Frontal cortex (tissue), 4 donors: ENCODE results near the gene MRPL44. TPM values are rescaled to one million over a fixed set of nuclear protein-coding genes. Genes with fewer than 3 reads are reported as not detected.

Experiments
- DNase-seq, 2 donors: peaks; one replicate each; pipeline ENCODE4 v3.0.0; 2012; ENCODE audit warnings: low spot score in 2 of 2
- FAIRE-seq: peaks from 2 replicates; lab custom pipeline; 2012; peaks lifted over from hg19 to GRCh38; lab: Jason Lieb, UNC
- total RNA-seq: library from RNA; depleted of rRNA; stranded (reverse); fragments of >200 nt; gene quantifications from one replicate; pipeline ENCODE4 v1.2.3, GENCODE V29; 2014
- donor health status: control.
- donor health status: control.
- donor health status: control.

Gene MRPL44
- total RNA-seq, result 106 TPM

GRCh38 chr2:223957092-223957851 lies at the start of gene MRPL44:
TSS of gene MRPL44 (plus strand) at chr2:223957463. CDS start at chr2:223957473, 10 bp downstream.
- FAIRE-seq (no peak), DNase-seq (peak; percentile 86 to 90)

DNA sequence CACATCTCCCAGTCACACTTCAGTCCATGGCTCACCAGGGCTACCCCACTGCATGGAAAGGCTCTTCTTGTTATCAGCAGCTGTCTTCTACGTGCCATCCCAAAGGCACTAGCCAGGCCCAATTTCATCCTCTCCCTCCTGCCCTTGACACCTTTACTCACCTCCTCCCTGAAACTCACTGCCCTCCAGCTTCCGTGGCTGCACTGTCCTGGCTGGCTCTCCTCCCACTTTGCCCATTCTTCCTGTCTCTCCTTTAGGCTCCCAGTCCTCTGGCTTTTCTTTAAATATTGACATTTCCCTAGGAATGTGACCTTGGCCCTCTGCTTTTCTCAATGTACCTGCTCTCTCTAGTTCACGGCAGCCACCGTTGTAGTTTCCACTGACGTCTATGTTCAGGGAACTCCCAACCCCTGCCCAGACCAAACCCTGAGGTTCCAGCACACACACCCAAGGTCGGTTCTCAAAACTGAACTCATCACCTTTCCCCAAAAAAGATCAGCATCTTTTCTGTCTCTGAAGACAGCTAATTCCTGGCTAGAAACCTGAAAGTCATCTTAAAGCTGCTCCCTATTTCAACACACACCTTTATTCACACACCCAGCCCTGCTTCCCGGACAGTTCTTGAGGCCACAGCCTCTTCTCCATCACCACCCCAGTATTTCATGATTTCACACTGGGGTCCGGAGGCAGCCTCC lies 48.8 kb upstream of the MRPL44 start:
- FAIRE-seq (no peak), DNase-seq (no peak)

DNA sequence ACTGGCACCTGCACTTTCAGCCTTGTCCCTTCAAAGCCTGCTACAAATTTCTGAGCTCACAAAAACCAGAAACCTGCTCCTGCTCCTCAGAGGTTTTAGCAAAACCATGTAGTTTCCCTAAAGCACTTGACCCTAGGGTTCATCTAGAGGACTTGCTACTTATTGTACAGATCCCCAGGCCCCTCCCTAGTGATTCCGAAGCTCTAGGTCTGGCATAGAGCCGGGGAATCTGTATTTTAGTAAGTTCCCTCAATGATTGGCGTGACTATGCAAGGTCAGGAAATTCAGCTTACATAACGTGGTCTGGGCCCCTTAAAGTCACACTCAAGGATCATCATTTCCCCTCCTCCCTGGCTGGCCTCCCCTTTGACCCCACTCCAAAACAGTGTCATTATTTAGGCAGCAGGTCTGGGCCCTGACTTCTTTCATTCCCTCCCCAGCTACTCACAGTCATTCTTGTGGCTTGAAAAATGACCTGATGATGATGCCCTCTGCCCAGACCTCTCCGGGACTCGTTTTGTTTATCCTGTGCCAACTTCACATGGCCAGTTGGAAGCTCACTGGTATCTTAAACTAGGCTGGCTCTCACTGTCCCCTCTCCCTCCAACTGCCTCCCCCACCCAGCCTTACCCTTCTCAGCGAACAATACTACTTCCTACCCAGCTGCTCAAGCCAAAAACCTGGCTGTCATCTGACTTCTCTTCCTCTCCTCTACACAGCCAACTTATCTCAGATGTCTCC lies 48.1 kb upstream of the MRPL44 start:
- FAIRE-seq (no peak), DNase-seq (no peak)

DNA sequence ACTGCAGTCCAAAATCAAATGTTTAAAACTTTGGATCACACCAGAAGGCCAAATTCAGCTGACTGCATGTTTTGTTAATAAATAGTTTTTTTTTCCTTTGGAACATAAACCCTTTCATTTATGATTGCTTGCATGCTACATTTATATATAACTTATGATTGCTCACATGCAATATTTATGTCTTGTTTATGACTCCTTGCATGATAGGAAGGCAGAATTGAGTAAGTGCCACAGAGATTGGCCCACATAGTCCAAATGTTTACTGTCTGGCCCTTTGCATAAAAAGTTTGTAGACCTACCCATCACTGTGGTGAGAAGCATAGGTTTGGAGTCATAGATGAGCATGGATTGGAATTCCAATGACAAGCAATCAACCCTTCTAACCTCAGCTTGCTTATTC lies 42.9 kb upstream of the MRPL44 start:
- no peak for DNase-seq
- no peak for FAIRE-seq

DNA sequence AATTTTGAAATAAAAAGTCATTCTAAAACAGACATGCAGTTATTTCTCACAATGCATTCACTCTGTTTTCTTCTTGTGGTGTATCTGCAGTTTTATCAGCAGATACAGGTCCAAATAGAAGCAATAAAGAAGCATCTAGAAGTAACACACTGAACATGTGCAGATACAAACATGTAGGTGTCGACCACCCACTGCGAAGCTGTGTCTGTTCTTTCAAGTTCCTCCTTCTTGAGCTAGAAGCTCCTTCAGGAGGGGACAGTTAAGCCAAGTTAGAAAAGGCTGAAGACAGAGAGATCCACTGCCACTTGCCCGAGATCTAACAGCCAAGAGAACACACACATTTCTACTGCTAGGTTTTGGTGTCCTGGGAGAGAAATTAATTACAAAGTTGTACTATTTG lies 42.2 kb upstream of the MRPL44 start:
- DNase-seq (no peak), FAIRE-seq (no peak)

DNA sequence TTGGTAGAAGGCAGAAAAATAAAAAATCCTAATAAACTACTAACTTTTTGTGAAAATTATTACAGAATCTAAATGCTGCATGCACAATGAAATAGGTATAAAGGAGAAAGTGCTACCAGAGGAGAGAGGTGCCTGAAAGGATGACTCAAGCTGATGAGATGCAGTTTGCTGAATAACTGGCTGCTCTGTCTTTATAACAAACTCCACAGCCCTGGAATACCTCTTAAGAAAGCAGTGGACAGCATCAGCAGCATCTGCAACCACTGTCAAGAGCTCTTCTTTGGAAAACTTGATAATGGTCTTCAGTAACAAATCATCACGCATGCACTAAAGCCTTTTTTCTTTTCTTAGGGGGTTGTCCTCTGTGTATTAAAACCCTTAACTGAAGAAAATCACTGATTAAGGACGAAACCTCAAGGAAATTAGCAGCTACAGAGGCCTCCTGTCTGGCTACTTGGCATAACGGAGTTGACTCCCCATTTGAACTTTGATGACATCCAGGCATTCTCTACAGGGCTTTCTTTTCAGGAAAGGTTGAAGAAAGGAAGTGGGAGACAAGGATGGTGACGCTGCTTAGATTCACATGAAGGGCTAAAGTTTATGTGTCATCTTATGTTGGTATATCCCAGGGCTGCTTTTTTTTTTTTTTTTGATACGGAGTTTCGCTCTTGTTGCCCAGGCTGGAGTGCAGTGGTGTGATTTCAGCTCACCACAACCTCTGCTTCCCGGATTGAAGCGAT lies 40.9 kb upstream of the MRPL44 start:
- DNase-seq (no peak), FAIRE-seq (no peak)

- FAIRE-seq, result no peak
- no peak for DNase-seq
Measured at GRCh38 chr2:223918671-223919134, 38.6 kb upstream of the MRPL44 start.

GRCh38 chr2:223920109-223920508 lies 37.2 kb upstream of the MRPL44 start:
- DNase-seq, result no peak
- no peak for FAIRE-seq

- no peak for FAIRE-seq
- DNase-seq, result no peak
Measured at GRCh38 chr2:223921204-223921603, 36.1 kb upstream of the MRPL44 start.

- FAIRE-seq, result no peak
- no peak for DNase-seq
Measured at GRCh38 chr2:223922308-223922707, 35.0 kb upstream of the MRPL44 start.

- FAIRE-seq, result no peak
- no peak for DNase-seq
Measured at GRCh38 chr2:223923976-223924375, 33.3 kb upstream of the MRPL44 start.

DNA sequence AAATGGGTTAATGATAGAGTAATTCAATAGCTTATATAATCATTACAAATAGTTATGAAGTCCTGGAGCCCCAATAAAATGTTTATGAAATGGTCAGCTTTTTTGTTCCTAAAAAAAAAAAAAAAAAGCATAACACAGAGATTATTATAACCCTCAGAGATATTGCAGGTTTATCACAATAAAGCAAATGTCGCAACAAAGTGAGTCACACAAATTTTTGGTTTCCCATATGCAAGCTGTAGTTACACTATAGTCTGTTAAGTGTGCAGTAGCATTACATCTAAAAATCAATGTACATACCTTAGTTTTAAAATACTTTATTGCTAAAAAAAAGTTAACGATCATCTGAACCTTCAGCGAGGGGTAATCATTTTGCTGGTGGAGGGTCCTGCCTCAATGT lies 32.2 kb upstream of the MRPL44 start:
- no peak for FAIRE-seq

DNA sequence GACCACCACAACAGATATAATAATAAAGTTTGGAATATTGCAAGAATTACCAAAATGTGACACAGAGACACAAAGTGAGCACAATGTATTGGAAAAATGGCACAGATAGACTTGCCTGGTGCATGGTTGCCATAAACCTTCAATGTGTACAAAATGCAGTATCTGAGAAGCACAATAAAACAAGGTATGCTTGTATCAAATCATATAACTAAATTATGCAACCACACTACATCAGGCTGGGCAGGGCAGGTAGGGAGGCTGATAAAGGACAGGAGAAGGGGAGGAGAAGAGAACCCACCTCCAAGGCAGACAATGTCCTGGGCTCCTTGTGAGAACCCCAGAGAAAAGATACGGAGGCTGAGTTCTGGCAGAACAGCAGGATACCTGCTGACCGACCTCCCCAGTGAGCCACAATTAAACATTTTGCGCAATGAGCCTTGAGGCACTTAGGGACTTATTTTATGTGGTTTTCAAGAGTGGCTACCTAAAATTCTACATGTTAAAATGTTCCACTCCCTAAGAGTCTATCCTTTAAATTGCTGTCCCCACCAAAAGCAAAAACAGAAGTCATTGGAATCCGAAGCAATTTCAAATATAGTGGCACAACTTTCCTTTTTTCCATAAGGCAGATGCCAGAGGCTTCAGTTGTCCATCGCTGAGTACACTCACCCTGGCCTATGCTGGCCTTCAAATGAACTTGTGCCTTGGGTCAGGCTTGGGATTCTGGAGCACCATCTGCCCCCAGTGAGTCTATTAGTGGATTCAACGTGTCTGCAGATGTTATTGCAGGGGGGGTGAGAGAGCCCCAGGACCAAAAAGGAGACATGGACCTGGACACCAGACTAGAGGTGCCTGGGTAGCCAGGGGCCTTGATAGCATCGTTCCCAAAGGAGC lies 28.9 kb upstream of the MRPL44 start:
- DNase-seq (no peak), FAIRE-seq (no peak)

More for the DNA sequence above, 32.2 kb upstream of the MRPL44 start:
- DNase-seq, result no peak

- no peak for FAIRE-seq
- DNase-seq, result no peak
Measured at GRCh38 chr2:223929571-223930102, 27.6 kb upstream of the MRPL44 start.

DNA sequence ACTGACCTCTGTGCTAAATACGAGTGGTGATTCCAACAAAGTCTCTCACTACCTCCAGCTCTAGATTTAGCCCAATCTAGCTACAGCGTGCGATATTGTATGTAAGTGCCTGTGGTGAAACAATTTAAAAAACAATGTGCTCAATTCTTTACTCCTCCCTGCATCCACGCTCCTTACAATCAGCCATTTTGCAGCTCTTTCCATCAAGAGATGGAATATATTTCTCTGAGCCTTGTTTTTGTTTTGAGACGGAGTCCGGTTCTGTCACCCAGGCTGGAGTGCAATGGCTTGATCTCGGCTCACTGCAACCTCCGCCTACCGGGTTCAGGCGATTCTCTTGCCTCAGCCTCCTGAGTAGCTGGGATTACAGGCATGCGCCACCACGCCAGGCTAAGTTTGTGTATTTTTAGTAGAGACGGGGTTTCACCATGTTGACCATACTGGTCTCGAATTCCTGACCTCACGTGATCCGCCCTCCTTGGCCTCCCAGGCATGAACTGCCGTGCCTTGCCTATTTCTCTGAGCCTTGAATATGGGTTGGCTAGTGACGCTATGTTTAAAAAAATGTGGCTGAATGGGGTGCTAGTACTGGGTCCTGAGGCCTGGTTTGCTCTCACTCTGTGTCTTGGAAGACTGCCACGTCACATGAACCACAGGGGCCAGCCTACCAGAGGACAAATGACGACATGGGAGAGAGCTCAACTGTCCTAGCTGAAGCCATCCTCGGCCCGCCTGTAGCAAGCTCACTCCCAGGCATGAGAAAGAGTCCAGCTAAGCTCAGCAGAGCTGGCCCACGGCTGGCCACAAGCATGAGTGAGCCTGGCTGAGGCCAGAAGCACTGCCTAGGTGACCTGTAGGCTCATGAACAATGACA lies 26.9 kb upstream of the MRPL44 start:
- peak; percentile 57 to 64 for DNase-seq
- no peak for FAIRE-seq

GRCh38 chr2:223932816-223933800 lies 24.2 kb upstream of the MRPL44 start:
- DNase-seq, result no peak

GRCh38 chr2:223934870-223935269 lies 22.4 kb upstream of the MRPL44 start:
- FAIRE-seq (no peak), DNase-seq (no peak)

More at GRCh38 chr2:223932816-223933800, 24.2 kb upstream of the MRPL44 start:
- FAIRE-seq, result no peak
